Measurements from ENCODE around the gene NANP. TPM values are rescaled to one million over a fixed set of nuclear protein-coding genes. Genes with fewer than 3 reads are reported as not detected.
A peak's percentile ranks its signal among the peaks of the same experiment; 100 is the strongest.

NANP gene
- total RNA-seq, 1 experiment from 2014 or later, result 7.3 TPM

GRCh38 chr20:25570148-25570530 lies 53.7 kb downstream of the NANP start:
- ATAC-seq, result no peak
- intact Hi-C loops (cut with micrococcal nuclease; ENCODE audit: unreplicated experiment) (no loop called here), in situ Hi-C loops (cut with HindIII; ENCODE audit: low pct_unique_long_range_greater_than_20kb, low sequenced_read_pairs) (no loop called here)
- no peaks in the 10 kb centered on the region for H3K27me3 ChIP-seq (ENCODE audit: control insufficient read depth, insufficient read depth, low read length)
- H3K9me3 ChIP-seq (ENCODE audit: control insufficient read depth, insufficient read depth, low read depth, low read length), result no peaks in the 10 kb centered on the region
- no peaks in the 10 kb centered on the region for H3K4me1 ChIP-seq (ENCODE audit: control insufficient read depth, insufficient read depth, low read length)
- no peaks in the 10 kb centered on the region for H3K36me3 ChIP-seq (ENCODE audit: control insufficient read depth, insufficient read depth, low read length)
- TF ChIP-seq SIN3A (IDR thresholded peaks at IDR 0.05; ENCODE audit: borderline replicate concordance, insufficient read depth, low read depth, low read length) (no peak), POLR2AphosphoS5 (IDR thresholded peaks at IDR 0.05; ENCODE audit: low read depth, low read length) (no peak)
- H3K27ac ChIP-seq (ENCODE audit: low read length), result no peak overlapping the region
- DNase-seq (ENCODE audit: low read depth, low spot score), result no peak
- H3K4me3 ChIP-seq (ENCODE audit: low read depth in 2 of 2, low read length in 2 of 2), result no peak overlapping the region
- BruUV-seq (replicated peaks), result TSS peak; percentile 44
- POLR2A ChIA-PET, result no interaction called here
- CTCF ChIA-PET, result interaction anchor here (0.6 kb wide), 1 partner anchor 84 kb away, joined by 7 read pairs; no protein-coding TSS in a partner anchor

GRCh38 chr20:25567286-25567685 lies 56.5 kb downstream of the NANP start:
- CTCF ChIA-PET, result no interaction called here

More at GRCh38 chr20:25567286-25567685, 56.5 kb downstream of the NANP start:
- BruUV-seq (replicated peaks), result TSS peak; percentile 31
- no peak for TF ChIP-seq SIN3A (IDR thresholded peaks at IDR 0.05; ENCODE audit: borderline replicate concordance, insufficient read depth, low read depth, low read length)
- TF ChIP-seq TCF7L2 (IDR thresholded peaks at IDR 0.05; ENCODE audit: low read depth, low read length), result no peak
- no peak for TF ChIP-seq CTCF (IDR thresholded peaks at IDR 0.05)
- TF ChIP-seq POLR2AphosphoS5 (IDR thresholded peaks at IDR 0.05; ENCODE audit: low read depth, low read length), result no peak
- TF ChIP-seq REST (IDR thresholded peaks at IDR 0.05; ENCODE audit: insufficient read depth in 1 of 2, low read depth in 2 of 2, low read length in 1 of 2), result no peak
- H3K27ac ChIP-seq (ENCODE audit: low read length), result no peak overlapping the region
- no peak overlapping the region for H3K4me3 ChIP-seq (ENCODE audit: low read depth in 2 of 2, low read length in 2 of 2)
- no peaks in the 10 kb centered on the region for H3K36me3 ChIP-seq (ENCODE audit: control insufficient read depth, insufficient read depth, low read length)
- H3K9me3 ChIP-seq (ENCODE audit: control insufficient read depth, insufficient read depth, low read depth, low read length), result peaks cover 7% of the 10 kb centered on the region; the same call in 1 of the 2 replicates
- ATAC-seq (no peak), DNase-seq (ENCODE audit: low read depth, low spot score) (no peak)
- intact Hi-C loops (cut with micrococcal nuclease; ENCODE audit: unreplicated experiment) (no loop called here), in situ Hi-C loops (cut with HindIII; ENCODE audit: low pct_unique_long_range_greater_than_20kb, low sequenced_read_pairs) (no loop called here)
- no peaks in the 10 kb centered on the region for H3K4me1 ChIP-seq (ENCODE audit: control insufficient read depth, insufficient read depth, low read length)
- POLR2A ChIA-PET, result no interaction called here
- no peaks in the 10 kb centered on the region for H3K27me3 ChIP-seq (ENCODE audit: control insufficient read depth, insufficient read depth, low read length)

Data from Panc1 (cell line).